GM19397 (cell line): ENCODE data around the gene OR4E2.
"Not testable (repeated sequence)": the region's sequence is repeated elsewhere in the genome, so short reads cannot be mapped to it uniquely, and the experiment has no call there.

Source experiments
- ATAC-seq: cut with Tn5 transposase; IDR thresholded peaks from one replicate; pipeline ENCODE4 v1.9.1; 2021; ENCODE audit warnings: mild to moderate bottlenecking, moderate library complexity; ENCODE audit not compliant: unreplicated experiment

Gene OR4E2

GRCh38 chr14:21686468-21686867 is 32.8 kb downstream of the OR4E2 start:
- no peak for ATAC-seq

DNA sequence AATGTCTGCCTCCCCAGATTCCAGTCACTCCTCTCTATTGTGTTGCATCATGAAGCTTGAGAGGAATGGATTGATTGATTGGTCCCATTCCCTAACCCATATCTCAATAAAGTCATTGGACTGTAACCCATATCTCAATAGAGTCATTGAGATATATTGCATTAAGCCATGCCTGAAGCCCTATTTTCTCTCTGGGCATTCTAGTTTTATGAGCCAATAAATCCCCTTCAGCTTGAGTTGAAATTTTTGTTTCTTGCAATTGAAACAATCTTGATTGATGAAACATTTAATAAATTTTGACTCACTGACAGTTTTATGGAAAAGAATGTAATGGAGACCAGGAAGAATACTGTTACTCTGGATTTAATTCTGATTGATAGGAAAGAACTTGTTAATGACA is 40.8 kb downstream of the OR4E2 start:
- no peak for ATAC-seq

- ATAC-seq: not testable (repeated sequence)
Measured at GRCh38 chr14:21697662-21698061, 44.0 kb downstream of the OR4E2 start.

DNA sequence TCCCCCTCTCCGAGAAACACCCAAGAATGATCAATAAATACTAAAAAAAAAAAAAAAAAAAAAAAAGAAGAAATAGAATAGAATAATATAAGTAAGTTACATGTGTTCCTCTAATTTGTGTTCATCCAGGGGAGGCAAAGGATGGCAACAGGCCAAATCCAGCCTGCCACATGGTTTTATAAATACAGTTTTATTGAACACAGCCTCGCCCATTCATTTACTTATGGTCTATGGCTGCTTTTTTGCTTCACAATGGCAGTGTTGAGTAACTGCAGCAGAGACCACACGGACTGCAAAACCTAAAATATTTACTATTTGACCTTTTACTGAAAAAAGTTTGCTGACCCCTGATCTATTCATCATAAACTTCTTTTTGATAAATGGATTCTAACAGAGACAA is 44.9 kb downstream of the OR4E2 start:
- not testable (repeated sequence) for ATAC-seq

- ATAC-seq: no peak
Measured at GRCh38 chr14:21699551-21699950, 45.9 kb downstream of the OR4E2 start.

- ATAC-seq: no peak
Measured at GRCh38 chr14:21702316-21702715, 48.7 kb downstream of the OR4E2 start.

- no peak for ATAC-seq
Measured at GRCh38 chr14:21703357-21704326, 50.0 kb downstream of the OR4E2 start.

DNA sequence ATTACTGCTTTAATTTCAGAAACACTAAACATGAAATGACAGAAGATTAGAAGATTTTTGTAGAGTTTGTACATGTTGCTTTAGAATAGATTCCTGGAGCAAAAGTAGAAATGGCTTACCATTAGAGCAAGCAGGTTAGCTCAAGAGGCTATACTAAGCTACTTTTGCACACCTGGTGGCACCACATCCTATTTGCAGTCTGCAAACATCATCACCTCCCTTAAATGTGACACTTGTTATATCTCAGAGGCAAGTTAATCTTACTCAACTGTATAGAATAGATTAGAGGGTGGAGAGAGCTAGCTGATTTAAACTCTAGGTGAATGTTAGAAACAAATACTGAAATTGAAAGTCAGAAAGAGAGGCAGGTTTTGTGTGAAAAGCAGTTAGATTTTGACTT is 50.7 kb downstream of the OR4E2 start:
- ATAC-seq: no peak

DNA sequence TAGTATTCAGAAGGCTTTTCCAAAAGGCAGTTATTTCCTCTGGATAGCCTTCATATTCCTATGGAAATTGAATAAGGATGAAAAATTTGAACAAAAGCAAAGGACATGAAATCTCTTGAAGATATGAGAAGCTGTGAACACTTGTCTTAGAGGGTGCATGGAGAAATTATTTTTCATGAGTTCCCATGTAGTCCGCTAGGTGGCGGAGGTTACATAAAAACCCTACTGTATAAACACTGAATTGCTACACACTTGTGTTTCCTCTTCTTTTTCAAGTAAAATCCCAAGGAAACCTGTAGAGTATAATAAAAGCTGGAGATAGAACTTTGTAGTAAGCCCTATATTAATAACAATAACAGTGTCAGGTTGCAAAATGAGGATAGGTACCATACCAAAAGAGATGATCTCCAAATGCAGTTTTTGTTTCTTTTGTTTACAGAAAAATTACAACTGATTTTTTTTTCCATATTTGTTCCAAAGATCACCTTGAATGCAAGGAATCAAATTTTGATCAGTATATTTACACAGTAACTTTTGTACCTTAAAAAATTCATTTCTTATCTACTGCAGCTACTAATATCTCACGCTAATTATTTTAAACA is 57.8 kb downstream of the OR4E2 start:
- no peak for ATAC-seq

GRCh38 chr14:21712036-21712435 is 58.4 kb downstream of the OR4E2 start:
- no peak for ATAC-seq

GRCh38 chr14:21714318-21714929 is 60.8 kb downstream of the OR4E2 start:
- no peak for ATAC-seq
